T47D (cell line): ENCODE data around the gene HTR3B.

Source experiments
- DNase-seq, 2 experiments: peaks; one replicate each; pipeline versions ENCODE4 v3.0.0 to v3.0.0-alpha.2; 2011 to 2012; ENCODE audit warnings: low read depth in 1 of 2, low spot score in 1 of 2
- JUND ChIP-seq: IDR thresholded peaks from 2 replicates; pipeline ENCODE4 v1.6.1; 2012; ENCODE audit warnings: low read depth
- in situ Hi-C: cut with HindIII; loops from 2 replicates; pipeline ENCODE4 v1.10.0; 2016; ENCODE audit warnings: low sequenced_read_pairs, low pct_unique_long_range_greater_than_20kb

Gene HTR3B, protein sequence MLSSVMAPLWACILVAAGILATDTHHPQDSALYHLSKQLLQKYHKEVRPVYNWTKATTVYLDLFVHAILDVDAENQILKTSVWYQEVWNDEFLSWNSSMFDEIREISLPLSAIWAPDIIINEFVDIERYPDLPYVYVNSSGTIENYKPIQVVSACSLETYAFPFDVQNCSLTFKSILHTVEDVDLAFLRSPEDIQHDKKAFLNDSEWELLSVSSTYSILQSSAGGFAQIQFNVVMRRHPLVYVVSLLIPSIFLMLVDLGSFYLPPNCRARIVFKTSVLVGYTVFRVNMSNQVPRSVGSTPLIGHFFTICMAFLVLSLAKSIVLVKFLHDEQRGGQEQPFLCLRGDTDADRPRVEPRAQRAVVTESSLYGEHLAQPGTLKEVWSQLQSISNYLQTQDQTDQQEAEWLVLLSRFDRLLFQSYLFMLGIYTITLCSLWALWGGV

DNA sequence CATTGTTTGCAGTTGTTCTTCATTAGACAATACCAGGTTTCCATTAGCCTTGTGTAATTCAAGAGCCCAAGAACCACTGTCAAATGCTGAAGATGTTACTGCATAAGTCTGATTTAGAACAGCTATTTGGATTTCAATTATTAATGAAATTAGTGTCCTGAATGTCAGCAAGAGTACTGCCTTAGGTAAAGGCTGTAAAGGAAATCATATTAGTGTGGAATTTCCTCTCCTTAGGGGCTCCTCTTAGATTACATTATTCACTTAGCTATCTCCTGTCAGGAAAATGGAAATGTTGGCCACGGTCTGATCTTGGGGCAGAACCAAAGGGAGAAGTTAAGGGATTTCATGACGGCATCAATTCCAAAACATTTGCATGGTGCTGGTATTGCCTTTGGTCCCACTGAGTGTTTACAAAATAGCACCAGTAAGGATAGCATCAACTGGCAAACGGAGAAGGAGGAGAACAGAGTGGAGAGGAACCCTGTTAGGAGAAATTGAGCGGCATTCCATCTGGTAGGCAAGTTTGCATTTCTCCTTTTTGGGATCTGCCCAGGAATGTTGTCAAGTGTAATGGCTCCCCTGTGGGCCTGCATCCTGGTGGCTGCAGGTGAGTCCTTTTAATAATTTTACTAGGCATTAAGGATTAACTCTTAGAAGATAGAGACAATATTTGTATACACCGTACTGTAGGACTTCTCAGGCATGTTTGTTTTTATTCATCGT, at the start of gene HTR3B:
Gene HTR3B, plus strand, starts transcription at position 418 of the 723 bp plus-strand sequence. Its CDS starts 138 bp downstream, at position 556.
- no peak for DNase-seq
- in situ Hi-C loops, result no loop called here
- no peak for TF ChIP-seq JUND

DNA sequence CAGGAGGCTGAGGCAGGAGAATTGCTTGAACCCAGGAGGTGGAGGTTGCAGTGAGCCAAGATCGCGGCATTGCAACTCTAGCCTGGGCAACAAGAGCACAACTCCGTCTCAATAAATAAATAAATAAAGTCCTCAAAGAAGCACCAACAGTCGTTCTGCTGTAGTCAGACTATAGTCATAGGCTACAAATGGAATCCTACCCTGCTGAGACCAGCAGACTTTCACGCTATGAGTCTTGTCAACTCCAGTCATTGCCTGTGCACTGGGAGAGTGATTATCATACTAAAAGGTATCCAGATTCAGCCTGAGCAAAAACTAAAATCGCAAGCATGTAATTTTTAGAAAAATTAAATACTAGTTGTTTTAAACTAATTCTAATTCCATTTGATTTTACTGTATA, 48.8 kb upstream of the HTR3B start:
- no peak for TF ChIP-seq JUND
- DNase-seq, result no peak
- in situ Hi-C loops, result no loop called here

DNA sequence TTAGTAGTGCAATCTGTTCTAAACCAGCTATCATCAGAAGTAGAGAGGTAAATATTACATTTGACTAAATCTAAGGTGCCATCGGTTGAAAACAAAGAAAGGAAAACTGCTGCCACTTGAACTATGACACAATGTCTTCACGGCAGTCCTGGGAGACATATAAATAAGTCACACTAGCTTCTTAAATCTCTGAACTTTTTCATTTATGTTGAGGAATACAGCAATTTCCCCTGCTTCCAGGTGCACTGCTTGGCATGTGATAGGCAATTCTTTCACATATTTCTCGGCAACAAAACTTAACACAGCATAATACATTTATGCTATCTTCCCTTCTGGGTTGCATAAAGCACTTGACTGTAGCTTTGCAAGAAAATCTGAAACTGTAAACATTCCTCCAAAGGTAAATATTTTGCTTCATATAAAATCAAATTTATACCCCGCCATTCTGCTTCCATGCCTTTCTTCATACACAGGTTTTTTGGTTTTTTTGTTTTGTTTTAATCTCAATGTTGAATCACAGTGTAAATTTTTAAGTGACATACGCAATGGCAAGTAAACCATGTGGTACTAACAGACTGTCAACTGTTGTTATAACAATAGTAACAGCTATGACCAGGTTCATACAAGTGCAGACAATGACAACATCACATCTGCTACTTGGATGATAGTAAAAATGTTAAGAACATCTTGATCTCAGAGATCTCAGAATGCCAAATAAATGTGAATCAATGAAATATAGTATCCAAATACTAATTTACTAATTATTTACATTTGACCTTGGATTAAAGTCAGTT, 47.4 kb upstream of the HTR3B start:
- in situ Hi-C loops, result no loop called here
- TF ChIP-seq JUND, result no peak
- DNase-seq, result no peak

DNA sequence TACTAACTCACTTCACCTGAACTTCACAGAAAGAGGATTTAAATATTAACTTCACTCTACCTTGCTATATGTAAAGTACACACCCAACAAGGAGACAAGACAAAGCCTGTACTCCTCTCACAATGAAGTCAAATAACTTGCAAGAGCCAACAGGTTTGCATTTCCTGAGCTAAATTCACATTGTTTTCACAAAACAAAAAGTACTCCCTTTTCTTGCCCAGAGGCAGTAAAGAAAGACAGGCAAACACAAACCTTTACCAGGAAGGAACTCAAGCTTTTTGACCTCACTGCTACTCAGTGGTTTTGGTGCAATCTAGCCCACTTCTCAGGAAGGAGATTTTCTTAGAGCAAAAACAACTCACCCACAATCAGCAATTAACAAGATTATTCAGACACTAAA, 44.9 kb upstream of the HTR3B start:
- TF ChIP-seq JUND, result no peak
- peak in 1 of 2 experiments; percentile 12 for DNase-seq
- in situ Hi-C loops, result no loop called here

DNA sequence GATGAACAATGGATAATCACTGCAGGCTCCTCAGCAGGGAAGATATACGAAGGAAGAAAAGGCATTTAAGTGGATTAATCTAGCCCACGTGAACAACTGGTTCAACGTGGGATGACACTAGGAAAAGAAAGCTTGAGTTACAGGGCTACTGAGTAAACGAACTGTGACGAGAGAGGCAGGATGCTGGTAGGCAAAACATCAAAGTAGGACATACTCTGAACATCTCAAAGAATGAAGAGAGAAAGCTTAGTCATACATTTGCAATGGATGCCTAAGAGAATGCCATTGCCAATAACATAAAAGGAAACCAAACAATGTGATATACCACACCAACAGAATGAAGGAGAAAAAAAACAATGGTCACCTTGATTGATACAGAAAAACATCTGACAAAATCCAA, 42.2 kb upstream of the HTR3B start:
- no peak for DNase-seq
- in situ Hi-C loops, result no loop called here
- no peak for TF ChIP-seq JUND

DNA sequence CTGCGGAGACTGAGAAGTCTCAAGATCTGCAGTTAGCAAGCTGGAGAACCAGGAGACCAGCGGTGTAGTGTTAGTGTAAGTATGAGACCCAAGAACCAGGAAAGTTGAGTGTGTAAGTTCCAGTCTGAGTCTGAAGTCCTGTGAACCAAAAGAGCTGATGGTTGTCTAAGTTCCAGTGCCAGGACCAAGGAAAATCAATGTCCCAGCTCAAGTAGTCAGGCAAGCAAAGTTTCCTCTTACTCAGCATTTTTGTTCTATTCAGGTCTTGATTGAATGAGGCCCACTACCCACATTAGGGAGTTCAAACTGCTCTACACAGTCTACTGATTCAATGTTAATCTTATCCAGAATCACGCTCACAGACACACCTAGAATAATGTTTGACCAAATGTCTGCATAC, 40.2 kb upstream of the HTR3B start:
- no peak for TF ChIP-seq JUND
- in situ Hi-C loops, result no loop called here
- no peak for DNase-seq

DNA sequence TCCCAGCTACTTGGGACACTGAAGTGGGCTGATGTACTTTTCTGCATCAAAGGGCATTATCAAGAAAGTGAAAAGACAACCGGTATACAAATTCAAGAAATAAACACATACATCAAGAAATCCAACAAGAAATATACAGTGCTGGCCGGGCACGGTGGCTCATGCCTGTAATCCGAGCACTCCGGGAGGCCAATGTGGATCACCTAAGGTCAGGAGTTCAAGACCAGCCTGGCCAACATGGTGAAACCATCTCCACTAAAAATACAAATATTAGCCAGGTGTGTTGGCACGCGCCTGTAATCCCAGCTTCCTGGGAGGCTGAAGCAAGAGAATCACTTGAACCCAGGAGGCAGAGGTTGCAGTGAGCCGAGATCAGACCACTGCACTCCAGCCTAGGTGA, 38.7 kb upstream of the HTR3B start:
- in situ Hi-C loops, result no loop called here
- no peak for TF ChIP-seq JUND
- no peak for DNase-seq

DNA sequence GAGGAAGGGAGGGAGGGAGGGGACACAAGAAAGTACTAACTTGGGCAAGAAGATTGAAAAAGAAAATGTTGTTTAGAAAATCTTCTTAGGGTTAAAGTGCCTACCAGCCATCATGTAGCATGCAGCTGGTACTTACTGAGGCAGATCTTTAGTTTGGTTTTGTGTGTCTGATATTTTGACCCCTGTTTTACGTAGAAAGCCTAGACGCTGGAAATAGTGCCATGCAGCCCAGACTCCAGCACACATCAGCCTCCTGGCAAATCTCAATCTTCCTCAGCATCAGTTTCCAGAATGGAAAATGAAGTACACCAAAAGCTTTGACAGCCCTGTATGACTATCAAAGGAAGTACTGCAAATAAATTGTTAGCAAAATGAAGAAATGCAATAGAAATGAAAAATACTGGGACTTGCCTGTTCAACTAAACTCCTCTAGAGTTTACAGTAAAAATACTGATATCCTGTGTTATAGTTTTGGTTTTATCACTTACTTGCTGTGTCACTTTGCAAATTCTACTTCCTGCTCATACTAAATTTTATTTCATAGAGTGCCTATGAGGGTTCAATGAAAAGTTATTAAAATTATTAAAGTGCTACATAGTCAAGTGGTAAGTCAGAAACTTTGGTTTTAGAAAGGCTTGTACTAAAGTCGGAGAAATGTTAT, 36.6 kb upstream of the HTR3B start:
- DNase-seq, result no peak
- TF ChIP-seq JUND, result no peak
- in situ Hi-C loops, result no loop called here

DNA sequence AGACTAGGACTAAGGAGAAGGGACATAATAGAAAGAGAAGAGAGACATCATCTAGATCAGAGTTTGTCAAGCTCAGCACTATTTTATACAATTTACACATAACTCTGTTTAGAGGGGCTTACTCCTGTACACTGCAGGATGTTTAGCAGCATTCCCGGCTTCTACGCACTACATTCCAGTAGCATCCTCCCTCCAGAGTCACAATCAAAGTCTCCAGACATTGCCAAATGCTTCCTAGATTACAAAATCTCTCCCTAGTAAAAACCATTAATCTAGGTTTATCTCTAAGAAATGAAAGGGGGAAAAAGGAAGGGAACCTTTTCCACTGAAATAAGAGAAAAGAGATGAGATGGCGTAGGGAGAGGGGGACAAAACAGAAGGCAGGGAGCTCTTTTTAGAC, 33.3 kb upstream of the HTR3B start:
- TF ChIP-seq JUND, result no peak
- in situ Hi-C loops, result no loop called here
- no peak for DNase-seq

DNA sequence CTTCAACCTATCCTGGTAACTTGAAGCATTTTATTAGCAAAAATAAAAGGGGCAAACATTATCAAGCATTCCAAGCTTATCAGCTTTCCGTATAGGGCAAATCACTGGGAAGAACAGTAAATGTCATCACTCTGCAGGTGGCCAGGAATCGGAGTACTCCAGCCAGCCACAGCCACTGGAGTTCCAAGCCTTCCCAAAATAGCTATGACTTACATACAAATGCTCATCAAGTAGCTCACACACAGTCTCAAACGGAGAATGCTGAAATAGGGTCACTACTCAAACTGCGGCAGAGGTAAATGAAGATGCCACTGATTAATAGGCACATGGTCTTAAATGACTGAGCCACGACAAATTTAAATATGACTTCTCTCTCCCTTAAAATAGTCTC, 31.4 kb upstream of the HTR3B start:
- DNase-seq, result no peak
- no peak for TF ChIP-seq JUND
- in situ Hi-C loops, result no loop called here

DNA sequence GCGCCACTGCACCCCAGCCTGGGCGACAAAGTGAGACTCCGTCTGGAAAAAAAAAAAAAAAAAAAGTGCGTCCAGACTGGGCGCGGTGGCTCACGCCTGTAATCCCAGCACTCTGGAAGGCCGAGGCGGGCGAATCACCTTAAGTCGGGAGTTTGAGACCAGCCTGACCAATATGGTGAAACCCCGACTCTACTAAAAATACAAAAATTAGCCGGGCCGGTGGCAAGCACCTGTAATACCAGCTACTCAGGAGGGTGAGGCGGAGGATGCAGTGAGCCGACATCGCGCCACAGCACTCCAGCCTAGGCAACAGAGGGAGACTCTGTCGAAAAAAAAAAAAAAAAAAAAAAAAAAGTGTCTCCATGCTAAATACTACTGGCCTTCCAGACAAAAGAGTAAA, 30.5 kb upstream of the HTR3B start:
- no peak for DNase-seq
- TF ChIP-seq JUND, result no peak
- in situ Hi-C loops, result no loop called here

DNA sequence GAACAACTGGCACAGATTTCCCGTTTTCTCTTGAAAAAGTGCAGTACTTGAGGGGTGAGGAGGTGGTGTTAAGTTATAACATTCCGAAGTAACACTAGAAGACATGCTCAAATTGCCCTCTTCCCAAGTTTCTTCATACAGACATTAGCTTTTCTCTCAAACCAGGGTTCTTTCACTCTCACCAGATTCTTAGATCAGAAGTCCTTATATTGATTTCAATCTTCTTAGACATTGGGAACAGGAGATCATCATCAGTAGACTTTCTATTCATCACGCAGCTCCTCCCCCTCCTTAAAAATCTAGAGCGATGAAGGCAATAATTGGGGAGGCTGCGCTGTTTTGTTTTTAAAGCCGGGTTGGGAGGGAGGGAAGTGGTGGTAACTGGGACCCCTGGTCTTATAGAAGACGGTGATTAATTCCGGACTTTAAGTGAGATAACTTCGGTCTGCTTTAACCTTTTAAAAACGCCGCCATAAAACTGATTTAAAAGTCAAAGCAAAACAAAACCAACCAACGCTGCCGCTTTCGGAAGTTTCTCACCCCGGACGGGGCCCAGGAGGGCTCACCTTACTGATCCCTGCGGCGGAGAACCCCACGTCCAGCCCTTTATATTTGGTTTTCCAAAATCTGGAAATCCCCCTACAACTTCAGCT, 29.9 kb upstream of the HTR3B start:
- in situ Hi-C loops, result no loop called here

More for the DNA sequence above, 29.9 kb upstream of the HTR3B start:
- no peak for TF ChIP-seq JUND
- peak; percentile 15 to 27 for DNase-seq
